ENCODE results near the gene HSD17B12.

GRCh38 chr11:43899094-43899493 is 218.6 kb downstream of the HSD17B12 start:
- TF ChIP-seq CTCF (IDR thresholded peaks at IDR 0.05) = no peak
- TF ChIP-seq POLR2AphosphoS5 (IDR thresholded peaks at IDR 0.05) = no peak
- no peak for TF ChIP-seq POLR2A (IDR thresholded peaks at IDR 0.05)

Measured in prostate gland (tissue), 2 donors.